GDM1 (cell line): Measurements from ENCODE around the gene KASH5.
"Not testable (repeated sequence)": the region's sequence is repeated elsewhere in the genome, so short reads cannot be mapped to it uniquely, and the experiment has no call there.

Experiments
- DNase-seq: peaks from one replicate; lab custom pipeline; 2025; lab: John Stamatoyannopoulos, UW

Gene KASH5

DNA sequence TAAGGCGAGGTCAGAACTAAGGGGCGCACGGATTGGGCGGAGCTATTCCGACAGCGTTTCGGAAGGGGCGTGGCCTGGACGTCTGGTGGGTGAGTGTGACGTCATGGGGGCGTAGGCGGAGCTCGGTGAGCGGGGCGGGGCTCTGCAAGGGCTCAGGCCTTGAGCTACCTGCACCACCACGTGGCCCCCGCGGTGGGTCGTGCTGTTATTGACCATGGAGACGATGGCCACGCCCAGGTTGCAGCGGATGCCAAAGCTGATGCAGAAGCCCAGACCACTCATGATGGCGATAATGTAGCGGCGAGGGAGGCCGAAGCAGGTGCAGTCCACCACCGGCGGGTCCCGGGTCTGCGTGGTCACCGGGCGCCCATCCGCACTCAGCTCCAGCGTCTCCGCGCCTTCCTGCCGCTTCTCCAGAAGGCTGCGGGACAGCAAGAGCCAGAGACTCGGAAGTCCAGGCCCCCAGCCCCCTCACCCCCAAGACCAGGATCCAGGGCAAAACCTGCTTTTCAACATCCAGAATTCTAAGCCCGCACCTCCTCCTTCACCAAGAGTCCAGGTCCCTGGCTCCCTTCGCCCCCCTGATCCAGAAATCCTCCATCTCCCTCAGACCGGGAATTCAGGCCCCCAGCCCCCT lies 48.5 kb downstream of the KASH5 start:
- DNase-seq, result no peak

DNA sequence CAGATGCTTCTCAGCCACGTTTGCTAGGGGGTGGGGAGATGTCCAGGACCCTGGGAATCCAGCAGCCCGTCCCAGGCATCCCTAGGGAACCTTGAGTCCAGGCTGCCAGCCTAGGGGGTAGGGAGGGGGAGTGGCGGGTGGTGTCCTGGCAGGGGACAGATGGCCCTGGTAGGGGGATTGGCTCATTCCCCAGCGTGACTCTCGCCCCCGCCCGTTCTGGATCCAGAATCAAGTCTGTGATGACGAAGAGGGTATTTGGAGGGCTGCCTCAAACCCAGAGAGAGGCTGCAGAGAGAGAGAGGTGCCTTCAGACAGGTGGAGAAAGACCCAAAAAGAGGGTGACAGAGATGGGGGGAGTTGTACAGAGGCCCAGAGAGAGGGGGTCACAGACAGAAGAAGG lies 49.2 kb downstream of the KASH5 start:
- DNase-seq, result no peak

DNA sequence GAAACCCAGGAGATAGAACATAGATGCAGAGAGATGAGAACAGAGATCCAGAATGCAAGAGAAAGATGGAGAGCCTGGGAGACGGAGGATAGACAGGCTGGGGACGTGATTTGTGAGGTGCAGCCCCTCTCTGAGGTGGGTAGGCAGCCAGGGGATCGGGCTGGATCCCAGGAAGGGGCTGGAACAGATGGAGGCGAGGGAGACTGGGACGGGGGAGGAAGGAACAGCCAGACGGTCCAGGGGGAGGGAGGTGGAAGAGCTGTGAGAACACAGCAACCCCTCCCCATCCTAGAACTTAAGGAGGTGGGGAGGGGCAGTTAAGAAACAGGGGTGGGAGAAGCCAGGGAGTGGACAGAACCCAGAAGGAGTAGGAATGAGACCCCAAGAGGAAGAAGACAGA lies 50.2 kb downstream of the KASH5 start:
- DNase-seq, result no peak

DNA sequence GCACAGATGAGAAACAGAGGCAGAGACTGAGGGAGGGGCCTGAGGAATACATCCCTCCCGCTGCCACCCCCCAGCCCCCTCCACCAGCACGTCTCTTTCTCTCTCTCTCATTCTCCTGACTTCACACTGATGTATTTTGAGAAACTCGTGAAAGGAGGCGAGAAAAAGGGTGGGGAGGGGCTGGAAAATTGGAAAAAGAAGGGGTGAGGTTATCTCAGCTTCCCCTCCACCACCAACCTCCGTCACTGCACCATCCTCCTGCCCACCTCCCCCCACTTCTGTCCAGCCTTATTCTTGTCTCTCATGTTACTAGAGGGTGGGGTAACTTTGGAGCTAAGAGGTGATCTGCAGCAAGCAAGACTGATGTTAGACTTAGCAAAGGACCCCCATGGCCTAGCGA lies 51.8 kb downstream of the KASH5 start:
- DNase-seq, result no peak

DNA sequence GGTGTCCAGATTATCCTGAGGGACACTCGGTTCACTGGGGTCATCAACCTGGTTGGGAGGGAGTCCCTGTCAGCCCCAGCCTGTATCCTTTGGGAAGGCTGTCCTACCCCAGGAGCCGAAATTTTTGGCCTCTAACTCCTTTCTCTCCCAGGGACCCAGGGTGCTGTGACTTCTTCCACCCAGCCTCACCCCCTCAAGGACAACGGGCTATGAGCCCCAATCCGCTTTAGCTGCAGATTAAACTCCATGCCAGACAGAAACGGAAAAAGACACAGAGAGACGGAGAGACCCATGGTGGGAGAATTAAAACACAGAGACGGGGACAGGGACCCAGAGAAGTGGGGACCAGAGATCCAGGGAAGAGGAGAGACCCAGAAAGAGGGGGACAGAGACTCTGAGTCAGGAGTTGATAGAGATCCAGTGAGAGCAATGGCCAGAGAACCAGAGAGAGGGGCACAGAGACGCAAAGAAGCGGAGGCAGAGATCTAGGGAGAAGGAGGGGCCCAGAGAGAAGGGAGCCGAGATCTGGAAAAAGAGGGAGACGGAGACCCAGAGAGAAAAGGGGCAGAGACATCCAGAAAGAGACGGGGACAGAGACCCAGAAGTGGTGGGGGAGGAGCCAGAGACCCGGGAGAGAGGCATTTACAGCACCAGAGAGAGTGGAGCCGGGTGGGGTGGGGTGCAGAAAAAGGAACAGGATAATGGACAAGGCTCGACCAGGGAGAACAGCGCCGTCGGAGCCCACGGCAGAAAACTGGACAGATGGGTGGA lies 52.6 kb downstream of the KASH5 start:
- DNase-seq, result no peak

DNA sequence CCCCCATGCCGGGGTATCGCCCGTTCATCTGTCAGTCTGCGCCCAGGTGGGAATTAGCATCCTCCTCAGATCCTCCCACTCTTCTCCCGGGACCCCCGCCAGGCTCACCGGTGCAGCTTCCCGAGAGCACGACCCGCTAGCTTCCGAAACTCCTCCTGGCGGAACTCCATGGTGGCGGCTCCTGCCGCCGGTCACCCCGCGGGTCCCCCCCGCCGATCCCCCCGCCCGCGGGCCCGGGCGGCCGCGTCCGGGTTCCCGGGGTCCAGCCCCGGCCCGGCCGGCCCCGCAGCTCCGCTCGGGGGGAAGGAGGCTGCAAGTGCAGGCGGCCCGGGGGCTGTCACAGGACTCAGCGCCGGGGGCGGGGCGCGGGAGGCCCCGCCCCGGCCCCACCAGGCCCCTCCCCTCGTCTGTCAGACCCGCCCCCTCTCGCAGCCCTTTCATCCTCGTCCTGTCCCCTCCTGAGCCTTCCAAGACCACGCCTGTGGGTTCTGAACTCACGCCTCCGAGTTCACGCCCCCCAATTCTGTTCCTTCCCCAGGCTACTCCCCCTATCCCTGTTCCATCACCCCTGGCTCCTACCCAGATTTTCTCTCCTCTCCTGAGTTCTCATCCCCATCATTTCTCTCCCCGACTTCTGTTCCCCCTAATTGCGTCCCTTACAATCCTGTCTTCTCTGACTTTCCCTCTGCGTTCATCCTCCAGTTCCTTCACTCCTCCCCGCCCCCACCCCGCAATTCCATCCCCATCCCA lies 53.3 kb downstream of the KASH5 start, which contains the start of gene SLC17A7:
Gene SLC17A7, minus strand, starts transcription at position 318 of the 750 bp plus-strand sequence. Its CDS starts 148 bp downstream, at position 170.
- DNase-seq, result peak; percentile 10

DNA sequence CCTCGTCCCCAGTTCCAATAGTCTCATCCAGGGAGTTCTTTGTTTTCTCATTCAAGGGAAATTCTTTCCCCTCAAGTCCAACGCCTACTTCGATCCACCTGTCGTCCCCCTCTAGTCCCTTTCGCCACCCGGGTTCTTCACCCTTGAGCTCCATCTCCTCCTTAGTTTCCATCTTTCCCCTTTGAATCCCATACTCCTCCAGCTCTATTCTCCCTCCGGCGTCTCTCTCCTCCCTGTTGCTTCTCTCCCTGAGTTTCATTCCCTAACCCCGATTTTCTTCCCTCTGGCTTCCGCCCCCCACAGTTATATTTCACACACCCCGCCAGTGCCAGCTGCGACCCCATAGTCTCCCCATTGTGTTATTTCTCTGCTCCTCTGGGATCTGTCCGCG lies 53.9 kb downstream of the KASH5 start:
- no peak for DNase-seq

DNA sequence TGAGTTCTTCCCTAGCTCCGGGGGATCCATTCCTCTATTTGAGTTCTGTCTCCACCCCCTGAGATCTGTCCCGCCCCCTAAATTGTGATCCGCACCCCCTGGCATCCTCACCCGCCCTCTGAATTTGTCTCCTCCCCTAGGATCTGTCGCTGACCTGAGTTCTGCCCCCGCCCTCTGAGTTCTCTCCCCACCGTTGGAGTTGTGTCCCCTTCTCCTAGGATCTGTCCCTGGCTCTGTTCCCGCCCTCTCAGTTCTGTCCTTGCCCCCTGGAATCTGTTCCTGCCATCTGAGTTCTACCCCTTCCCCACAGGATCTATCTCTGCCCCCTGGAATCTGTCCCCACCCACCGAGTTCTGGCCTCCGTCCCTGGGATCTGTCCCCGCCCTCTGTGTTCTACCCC lies 54.3 kb downstream of the KASH5 start:
- peak; percentile 53 for DNase-seq

DNA sequence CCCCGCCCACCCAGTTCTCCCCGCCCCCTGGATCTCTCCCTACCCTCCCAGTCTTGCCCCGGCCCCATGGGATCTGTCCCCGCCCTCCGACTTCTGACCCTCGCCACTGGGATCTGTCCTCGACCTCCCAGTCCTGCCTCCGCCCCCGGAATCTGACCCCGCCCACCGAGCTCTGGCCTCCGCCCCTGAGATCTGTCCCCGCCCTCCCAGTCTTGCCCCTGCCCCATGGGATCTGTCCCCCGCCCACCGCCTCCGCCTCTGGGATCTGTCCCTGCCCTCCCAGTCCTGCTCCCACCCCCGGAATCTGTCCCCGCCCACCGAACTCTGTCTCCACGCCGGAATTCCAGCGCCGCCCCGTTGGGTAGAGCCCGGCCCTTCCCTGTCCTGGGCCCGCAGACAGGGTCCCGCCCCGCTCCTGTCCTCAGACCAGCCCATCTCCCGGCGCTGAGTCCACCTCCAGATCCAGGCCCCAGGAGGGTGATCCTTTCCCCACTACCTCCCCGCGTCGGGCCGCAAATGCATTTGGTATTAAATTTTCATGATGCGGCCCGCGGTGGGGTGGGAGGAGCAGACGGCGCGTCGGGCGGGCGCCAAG lies 54.8 kb downstream of the KASH5 start:
- DNase-seq, result peak; percentile 91

DNA sequence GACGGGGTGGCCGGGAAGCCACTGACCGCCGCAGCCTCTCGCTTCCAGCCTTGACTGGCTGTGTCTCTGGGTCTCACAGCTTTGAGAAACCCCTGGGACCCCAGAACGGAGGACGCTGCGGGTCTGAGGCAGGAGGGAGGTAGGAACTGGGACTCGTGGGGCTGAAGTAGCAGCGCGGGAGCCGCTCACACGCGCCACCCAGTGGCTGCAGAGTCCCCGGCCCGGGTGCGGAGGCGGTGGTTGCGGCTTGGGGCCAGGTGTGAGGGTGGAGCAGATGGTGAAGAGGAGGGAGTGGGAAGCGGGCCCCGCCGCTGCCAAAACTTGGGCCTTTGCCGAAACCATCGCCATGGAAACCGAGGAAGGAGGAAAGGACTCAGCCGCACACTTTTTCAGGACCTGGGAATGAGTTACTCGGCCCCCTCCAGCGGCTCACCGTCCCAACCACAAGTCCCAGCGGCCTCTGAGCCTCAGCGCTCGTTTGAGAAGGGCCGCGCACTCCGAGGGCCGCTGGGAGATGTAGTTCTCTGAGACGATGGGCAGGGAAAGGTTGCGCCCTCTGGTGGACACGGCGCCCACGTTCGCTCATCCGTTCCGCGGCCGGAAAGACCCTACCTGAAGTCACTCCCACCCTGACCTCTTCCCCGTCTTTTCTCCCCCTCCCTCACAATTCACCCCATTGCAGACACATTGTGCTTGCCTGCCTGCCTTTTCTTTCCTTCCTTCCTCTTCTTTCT lies 55.5 kb downstream of the KASH5 start:
- DNase-seq, result peak; percentile 91

DNA sequence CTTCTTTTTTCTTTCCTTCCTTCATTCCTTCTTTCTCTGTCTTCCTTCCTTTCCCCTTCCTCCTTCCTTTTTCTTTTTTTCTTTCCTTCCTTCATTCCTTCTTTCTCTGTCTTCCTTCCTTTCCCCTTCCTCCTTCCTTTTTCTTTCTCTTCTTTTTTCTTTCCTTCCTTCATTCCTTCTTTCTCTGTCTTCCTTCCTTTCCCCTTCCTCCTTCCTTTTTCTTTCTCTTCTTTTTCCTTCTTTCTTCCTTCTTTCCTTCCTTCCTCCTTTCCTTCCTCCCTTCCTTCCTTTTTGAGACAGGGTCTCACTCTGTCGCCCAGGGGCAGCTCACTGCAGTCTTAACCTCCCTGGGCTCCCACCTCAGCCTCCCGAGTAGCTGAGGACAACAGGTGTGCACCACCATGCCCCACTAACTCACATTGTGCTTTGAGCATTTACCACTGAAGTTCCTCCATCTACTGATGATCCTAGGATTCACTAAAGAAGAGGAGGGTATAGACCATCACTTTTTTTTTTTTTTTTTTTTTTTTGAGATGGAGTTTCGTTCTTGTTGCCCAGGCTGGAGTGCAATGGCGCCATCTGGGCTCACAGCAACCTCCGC lies 56.2 kb downstream of the KASH5 start:
- not testable (repeated sequence) for DNase-seq

DNA sequence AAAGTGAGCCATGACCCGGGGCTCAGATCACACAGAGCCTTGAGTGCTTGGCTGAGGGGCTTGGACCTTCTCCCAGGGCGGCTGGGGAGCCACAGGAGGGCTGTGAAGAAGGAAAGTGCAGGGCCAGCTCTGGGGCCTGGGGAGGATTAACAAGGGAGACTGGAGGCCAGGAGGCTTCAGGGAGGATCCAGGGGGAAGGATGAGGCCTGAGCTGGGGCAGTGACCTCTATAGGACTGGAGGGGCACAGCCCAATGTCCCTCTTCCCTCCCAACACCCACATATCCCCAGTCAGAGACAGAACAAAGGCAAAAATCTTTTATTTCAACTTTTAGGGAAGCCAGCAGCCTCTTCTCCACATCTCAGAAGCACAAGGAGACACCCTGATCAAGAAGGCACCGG lies 57.9 kb downstream of the KASH5 start:
- no peak for DNase-seq

DNA sequence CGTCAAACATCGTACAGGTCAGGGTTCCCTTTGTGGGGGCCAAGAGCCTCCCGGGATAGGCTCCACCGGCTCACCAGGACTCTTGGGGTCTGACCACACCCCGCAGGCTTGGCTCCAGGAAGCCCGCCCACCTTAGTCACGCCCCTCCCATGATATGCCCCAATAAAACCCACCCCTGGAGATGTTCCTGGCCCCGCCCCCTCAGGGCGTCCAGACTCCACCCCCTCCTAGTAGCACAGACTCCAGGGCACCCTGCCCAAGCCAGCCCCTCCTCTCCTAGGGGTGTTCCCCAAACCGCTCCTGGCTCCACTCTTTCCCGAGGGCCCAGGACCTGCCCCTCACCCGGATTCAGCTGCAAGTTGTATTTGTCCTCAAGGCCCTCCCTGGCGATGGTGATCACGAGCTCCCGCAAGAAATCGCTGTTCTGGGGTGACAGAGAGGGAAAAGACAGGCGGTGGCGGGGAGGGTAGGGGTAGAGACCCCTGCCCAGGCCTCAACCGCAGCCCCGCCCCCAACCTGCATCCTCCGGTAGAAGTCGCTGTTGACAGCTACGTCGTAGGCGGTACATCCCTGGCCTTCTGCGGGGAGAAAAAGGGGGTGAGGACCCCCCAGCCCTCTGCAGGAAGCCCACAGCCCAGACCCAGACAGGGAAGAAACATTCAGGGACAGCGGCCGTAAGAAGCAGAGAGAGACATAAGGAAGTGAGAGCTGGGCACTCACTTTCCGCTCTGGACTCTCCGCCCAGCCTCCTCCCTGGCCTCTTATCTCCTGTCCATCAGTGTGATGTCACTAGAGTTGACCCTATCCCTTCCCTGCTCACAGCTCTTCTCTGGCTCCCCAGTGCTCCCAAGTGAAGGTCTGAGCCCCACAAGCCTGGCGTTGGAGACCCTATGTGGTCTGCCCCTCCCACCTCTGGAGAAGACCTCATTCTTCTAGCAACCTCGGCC lies 59.7 kb downstream of the KASH5 start:
- peak; percentile 13 for DNase-seq

DNA sequence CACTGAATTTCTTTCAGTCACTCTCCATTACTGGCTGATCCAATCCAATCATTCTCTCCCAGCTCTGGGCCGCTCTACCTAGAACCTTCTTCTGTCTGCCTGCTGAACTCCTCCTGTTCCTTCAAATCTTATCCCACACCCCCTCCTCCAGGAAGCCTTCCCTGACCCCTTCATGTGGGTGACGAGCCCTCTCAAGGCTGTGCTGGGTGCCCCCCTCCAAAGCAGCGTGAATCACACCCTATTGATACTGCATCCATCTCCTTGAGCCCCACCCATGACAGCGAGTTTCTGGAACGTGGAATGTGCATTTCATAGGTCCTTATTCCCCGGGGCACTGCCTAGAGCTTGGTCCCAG lies 60.4 kb downstream of the KASH5 start:
- DNase-seq, result no peak

DNA sequence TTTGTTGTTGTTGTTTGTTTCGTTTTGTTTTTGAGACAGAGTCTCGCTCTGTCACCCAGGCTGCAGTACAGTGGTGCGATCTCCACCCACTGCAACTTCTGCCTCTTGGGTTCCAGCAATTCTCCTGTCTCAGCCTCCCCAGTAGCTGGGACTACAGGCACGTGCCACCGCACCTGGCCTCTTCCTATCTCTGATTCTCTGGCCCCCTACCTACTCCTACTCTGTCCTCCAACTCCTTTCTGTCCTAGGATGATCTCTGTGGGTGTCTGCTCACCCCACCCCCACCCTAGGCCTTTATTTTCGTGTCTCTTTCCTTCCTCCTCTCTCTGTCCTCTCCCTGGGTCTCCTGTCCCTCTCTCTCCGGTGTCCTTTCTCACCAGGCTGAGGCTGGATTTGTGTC lies 62.4 kb downstream of the KASH5 start:
- DNase-seq, result no peak

DNA sequence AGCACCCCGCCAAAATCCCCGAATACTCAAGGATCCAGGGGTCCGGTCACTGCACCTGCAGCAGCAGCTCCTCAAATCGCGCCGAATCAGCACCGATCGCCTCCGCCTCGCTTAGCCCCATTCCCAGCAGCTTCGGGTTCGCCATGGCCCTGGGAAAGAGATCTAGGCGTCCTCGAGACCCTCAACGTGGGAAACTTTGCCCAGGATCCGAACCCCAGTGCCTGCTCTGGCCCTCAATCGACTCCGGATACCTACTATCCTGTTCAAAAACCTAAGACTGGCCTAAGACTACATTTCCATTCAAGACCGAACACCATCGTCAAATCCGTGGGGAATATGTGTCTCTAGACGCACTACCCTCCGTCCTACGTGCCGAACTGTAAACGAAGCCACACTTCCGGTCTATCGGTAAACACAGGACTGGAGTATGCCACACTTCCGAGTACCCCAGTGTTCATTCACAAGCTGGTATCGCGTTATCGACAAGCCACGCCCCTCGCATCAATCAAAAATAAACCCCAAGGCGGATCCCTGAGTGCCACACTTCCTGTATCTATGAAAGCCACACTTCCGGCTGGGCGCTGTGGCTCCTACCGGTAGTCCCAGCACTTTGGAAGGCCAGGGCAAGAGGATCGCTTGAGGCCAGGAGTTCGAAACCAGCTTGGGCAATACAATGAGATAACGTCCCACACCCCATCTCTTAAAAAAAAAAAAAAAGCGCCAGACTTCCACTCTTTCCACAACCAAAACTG lies 63.6 kb downstream of the KASH5 start, which contains the start of gene PIH1D1:
Gene PIH1D1, minus strand, starts transcription at position 385 of the 752 bp plus-strand sequence. Its CDS starts 240 bp downstream, at position 145.
- peak; percentile 98 for DNase-seq

DNA sequence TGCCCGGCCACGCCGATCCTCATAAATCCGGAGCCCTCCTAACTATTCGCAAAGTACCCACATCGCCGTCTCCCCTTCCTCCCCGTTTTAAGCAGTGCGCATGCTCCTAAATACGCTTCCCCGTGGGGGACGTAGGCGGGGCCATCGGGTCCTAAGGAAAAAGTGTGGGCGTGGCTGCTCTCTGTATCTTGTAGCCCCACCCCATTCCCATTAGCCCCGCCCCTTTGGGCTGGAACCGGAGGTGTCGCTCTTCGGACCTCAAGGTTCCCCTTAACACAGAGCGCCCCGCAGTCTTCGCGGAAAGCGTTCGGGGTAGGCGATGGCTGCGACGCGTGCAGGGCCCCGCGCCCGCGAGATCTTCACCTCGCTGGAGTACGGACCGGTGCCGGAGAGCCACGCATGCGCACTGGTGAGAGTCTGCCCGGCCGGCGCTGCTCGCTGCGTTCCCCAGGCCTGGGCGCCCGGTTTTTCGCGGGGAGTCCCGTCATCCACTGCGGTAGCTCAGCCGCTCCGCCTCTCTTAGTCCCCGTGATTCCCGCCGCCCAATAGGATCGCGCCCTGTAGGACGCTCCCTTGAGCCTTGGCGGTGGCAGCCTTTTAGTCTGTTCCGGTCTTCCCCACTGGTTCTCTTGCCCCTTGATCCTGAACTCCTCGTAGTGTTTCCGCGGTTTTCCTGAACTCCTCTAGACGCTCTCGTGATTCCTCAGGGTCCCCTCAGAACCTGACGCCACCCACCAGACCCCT lies 65.1 kb downstream of the KASH5 start, which contains the start of gene ALDH16A1:
Gene ALDH16A1, plus strand, starts transcription at position 213 of the 744 bp plus-strand sequence. Its CDS starts 107 bp downstream, at position 320.
- DNase-seq, result peak; percentile 95

DNA sequence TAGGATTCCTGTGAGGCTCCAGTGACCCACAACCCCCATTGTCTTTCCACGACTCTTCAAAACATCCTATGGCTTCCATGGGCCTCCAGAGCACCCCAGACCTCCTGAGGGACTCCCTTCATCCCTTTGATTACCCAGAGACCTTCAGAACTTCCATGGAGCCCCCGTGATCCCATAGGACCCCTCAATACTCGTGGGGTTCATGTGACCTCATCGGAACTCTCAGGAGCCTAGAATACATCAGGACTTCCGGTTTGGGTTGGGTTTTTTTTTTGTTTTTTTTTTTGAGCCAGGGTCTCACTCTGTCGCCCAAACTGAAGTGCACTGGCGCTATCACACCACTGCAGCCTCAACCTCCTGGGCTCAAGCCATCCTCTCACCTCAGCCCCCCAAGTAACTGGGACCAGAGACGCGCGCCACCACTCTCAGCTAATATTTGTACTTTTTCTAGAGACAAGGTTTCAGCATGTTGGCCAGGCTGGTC lies 65.8 kb downstream of the KASH5 start:
- DNase-seq, result no peak
